Measurements from ENCODE around the gene PCNT. TPM values are rescaled to one million over a fixed set of nuclear protein-coding genes. Genes with fewer than 3 reads are reported as not detected.

The PCNT gene
- total RNA-seq, 2 experiments from 2014 or later = 54.4 to 55.5 TPM

DNA sequence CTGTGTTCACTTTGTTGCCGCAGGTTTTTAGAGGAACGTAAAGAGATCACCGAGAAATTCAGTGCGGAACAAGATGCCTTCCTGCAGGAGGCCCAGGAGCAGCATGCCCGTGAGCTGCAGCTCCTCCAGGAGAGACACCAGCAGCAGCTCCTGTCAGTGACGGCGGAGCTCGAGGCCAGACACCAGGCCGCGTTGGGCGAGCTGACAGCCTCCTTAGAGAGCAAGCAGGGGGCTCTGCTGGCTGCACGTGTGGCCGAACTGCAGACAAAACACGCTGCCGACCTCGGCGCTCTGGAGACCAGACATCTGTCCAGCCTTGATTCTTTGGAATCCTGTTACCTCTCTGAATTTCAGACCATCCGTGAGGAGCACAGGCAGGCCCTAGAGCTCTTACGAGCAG is 42.6 kb downstream of the PCNT start:
- Mint-ChIP-seq H3K36me3 (ENCODE audit: low read depth) (peaks cover 47% of the 10 kb centered on the region), H3K4me1 (ENCODE audit: low read depth) (peaks cover 18% of the 10 kb centered on the region), H3K4me3 (no peak overlapping the region), H3K27ac (no peak overlapping the region), H3K9me3 (no peaks in the 10 kb centered on the region), H3K27me3 (no peaks in the 10 kb centered on the region)
- TF ChIP-seq, protein P1, sequence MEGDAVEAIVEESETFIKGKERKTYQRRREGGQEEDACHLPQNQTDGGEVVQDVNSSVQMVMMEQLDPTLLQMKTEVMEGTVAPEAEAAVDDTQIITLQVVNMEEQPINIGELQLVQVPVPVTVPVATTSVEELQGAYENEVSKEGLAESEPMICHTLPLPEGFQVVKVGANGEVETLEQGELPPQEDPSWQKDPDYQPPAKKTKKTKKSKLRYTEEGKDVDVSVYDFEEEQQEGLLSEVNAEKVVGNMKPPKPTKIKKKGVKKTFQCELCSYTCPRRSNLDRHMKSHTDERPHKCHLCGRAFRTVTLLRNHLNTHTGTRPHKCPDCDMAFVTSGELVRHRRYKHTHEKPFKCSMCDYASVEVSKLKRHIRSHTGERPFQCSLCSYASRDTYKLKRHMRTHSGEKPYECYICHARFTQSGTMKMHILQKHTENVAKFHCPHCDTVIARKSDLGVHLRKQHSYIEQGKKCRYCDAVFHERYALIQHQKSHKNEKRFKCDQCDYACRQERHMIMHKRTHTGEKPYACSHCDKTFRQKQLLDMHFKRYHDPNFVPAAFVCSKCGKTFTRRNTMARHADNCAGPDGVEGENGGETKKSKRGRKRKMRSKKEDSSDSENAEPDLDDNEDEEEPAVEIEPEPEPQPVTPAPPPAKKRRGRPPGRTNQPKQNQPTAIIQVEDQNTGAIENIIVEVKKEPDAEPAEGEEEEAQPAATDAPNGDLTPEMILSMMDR (IDR thresholded peaks at IDR 0.05) = no peak
- ChIA-PET CTCF (no interaction called here), POLR2A (no interaction called here)
- intact Hi-C loops (cut with DNase I, micrococcal nuclease) = no loop called here
- no peak for DNase-seq
- Histone ChIP-seq H3K9me3 (ENCODE audit: control insufficient read depth in 1 of 2, insufficient read depth in 1 of 2, low read length in 2 of 2) (no peaks in the 10 kb centered on the region), H3K36me3 (ENCODE audit: insufficient read depth, low read length) (peaks cover 42% of the 10 kb centered on the region), H3K4me1 (ENCODE audit: insufficient read depth, low read length) (peaks cover 33% of the 10 kb centered on the region), H3K4me3 (ENCODE audit: low read length) (no peak overlapping the region), H3K27me3 (ENCODE audit: control insufficient read depth in 1 of 2, insufficient read depth in 2 of 2, low read length in 2 of 2) (no peaks in the 10 kb centered on the region), H3K27ac (ENCODE audit: low read depth in 1 of 2, low read length in 2 of 2) (no peak overlapping the region)
- no peak for ATAC-seq (ENCODE audit: poor library complexity)

- ATAC-seq (ENCODE audit: poor library complexity) (no peak), DNase-seq (no peak)
- no peak overlapping the region for H3K4me3 ChIP-seq (ENCODE audit: low read length)
- H3K9me3 Mint-ChIP-seq = no peaks in the 10 kb centered on the region
- H3K27me3 ChIP-seq (ENCODE audit: control insufficient read depth in 1 of 2, insufficient read depth in 2 of 2, low read length in 2 of 2) = no peaks in the 10 kb centered on the region
- no peaks in the 10 kb centered on the region for H3K9me3 ChIP-seq (ENCODE audit: control insufficient read depth in 1 of 2, insufficient read depth in 1 of 2, low read length in 2 of 2)
- peaks cover 22% of the 10 kb centered on the region for H3K4me1 Mint-ChIP-seq (ENCODE audit: low read depth)
- no peak overlapping the region for H3K27ac Mint-ChIP-seq
- H3K36me3 Mint-ChIP-seq (ENCODE audit: low read depth) = peaks cover 47% of the 10 kb centered on the region
- H3K4me3 Mint-ChIP-seq = no peak overlapping the region
- no peak overlapping the region for H3K27ac ChIP-seq (ENCODE audit: low read depth in 1 of 2, low read length in 2 of 2)
- CTCF ChIA-PET = no interaction called here
- H3K36me3 ChIP-seq (ENCODE audit: insufficient read depth, low read length) = peaks cover 41% of the 10 kb centered on the region
- TF ChIP-seq, protein P1 (IDR thresholded peaks at IDR 0.05) = no peak
- intact Hi-C loops (cut with DNase I, micrococcal nuclease) = no loop called here
- POLR2A ChIA-PET = interaction anchor here (0.6 kb wide), 1 partner anchor 66 kb away, joined by 5 read pairs; no protein-coding TSS in a partner anchor
- H3K4me1 ChIP-seq (ENCODE audit: insufficient read depth, low read length) = peaks cover 33% of the 10 kb centered on the region
- no peaks in the 10 kb centered on the region for H3K27me3 Mint-ChIP-seq
Observed at GRCh38 chr21:46366966-46367365, 43.0 kb downstream of the PCNT start.

GRCh38 chr21:46368533-46369285 is 44.8 kb downstream of the PCNT start:
- ChIA-PET CTCF (interaction anchor here (0.6 kb wide), 1 partner anchor 301 kb away, joined by 4 read pairs; no protein-coding TSS in a partner anchor), POLR2A (no interaction called here)
- Mint-ChIP-seq H3K27me3 (no peaks in the 10 kb centered on the region), H3K36me3 (ENCODE audit: low read depth) (peaks cover 32% of the 10 kb centered on the region), H3K4me3 (peak overlapping the region; percentile 2), H3K27ac (peak overlapping the region; percentile 77), H3K9me3 (no peaks in the 10 kb centered on the region), H3K4me1 (ENCODE audit: low read depth) (peaks cover 15% of the 10 kb centered on the region)
- no peaks in the 10 kb centered on the region for H3K9me3 ChIP-seq (ENCODE audit: control insufficient read depth in 1 of 2, insufficient read depth in 1 of 2, low read length in 2 of 2)
- no peaks in the 10 kb centered on the region for H3K27me3 ChIP-seq (ENCODE audit: control insufficient read depth in 1 of 2, insufficient read depth in 2 of 2, low read length in 2 of 2)
- intact Hi-C loops (cut with DNase I, micrococcal nuclease) = no loop called here
- DNase-seq (peak in 9 of 14 experiments; percentile 5 to 75 (median 24)), ATAC-seq (ENCODE audit: poor library complexity) (peak; percentile 83)
- TF ChIP-seq, protein P1 (IDR thresholded peaks at IDR 0.05) = no peak
- peak overlapping the region in 1 of 2 donors; percentile 10 for H3K27ac ChIP-seq (ENCODE audit: low read depth in 1 of 2, low read length in 2 of 2)
- H3K4me1 ChIP-seq (ENCODE audit: insufficient read depth, low read length) = peaks cover 22% of the 10 kb centered on the region
- H3K36me3 ChIP-seq (ENCODE audit: insufficient read depth, low read length) = peaks cover 33% of the 10 kb centered on the region
- no peak overlapping the region for H3K4me3 ChIP-seq (ENCODE audit: low read length)
